MM.1S (cell line): ENCODE measurements around the gene CCDC159.

ENCODE experiments used
- DNase-seq: peaks from one replicate; pipeline ENCODE4 v3.0.0-alpha.2; 2015
- H2AFZ ChIP-seq: fragments of 300-600 bp; sonication (generic); 2 replicates; pipeline ENCODE4 v1.6.0; 2016; ENCODE audit warnings: antibody characterized with exemption, low read length
- H3F3A ChIP-seq: fragments of 300-600 bp; sonication (generic); 2 replicates; pipeline ENCODE4 v1.6.1; 2016; ENCODE audit warnings: mild to moderate bottlenecking, antibody characterized with exemption, low read length, moderate library complexity, mixed read lengths; ENCODE audit not compliant: insufficient read depth
- H3K27ac ChIP-seq: fragments of 300-600 bp; sonication (generic); 2 replicates; pipeline ENCODE4 v1.5.1; 2016; ENCODE audit warnings: mild to moderate bottlenecking, low read length
- H3K27me3 ChIP-seq: fragments of 300-600 bp; sonication (generic); replicated peaks from 2 replicates; pipeline ENCODE4 v1.6.0; 2016; ENCODE audit warnings: low read length; ENCODE audit not compliant: insufficient read depth
- H3K36me3 ChIP-seq: fragments of 300-600 bp; sonication (generic); replicated peaks from 2 replicates; pipeline ENCODE4 v1.6.1; 2016; ENCODE audit warnings: mild to moderate bottlenecking, low read length, mixed read lengths; ENCODE audit not compliant: insufficient read depth
- H3K4me1 ChIP-seq: fragments of 300-600 bp; sonication (generic); 2 replicates; pipeline ENCODE4 v1.6.1; 2016; ENCODE audit warnings: low read length, mixed read lengths
- H3K4me2 ChIP-seq: fragments of 300-600 bp; sonication (generic); 2 replicates; pipeline ENCODE4 v1.6.0; 2016; ENCODE audit warnings: low read depth, low read length
- H3K4me3 ChIP-seq: fragments of 300-600 bp; sonication (generic); 2 replicates; pipeline ENCODE4 v1.5.1; 2016; ENCODE audit warnings: low read length, mixed read lengths
- H3K79me2 ChIP-seq: fragments of 300-600 bp; sonication (generic); 2 replicates; pipeline ENCODE4 v1.6.1; 2016; ENCODE audit warnings: mixed run types, low read length, mixed read lengths
- H3K9ac ChIP-seq: fragments of 300-600 bp; sonication (generic); 2 replicates; pipeline ENCODE4 v1.6.1; 2016; ENCODE audit warnings: low read length, mixed read lengths
- H3K9me2 ChIP-seq: fragments of 300-600 bp; sonication (generic); replicated peaks from 2 replicates; pipeline ENCODE4 v1.6.1; 2016; ENCODE audit warnings: mild to moderate bottlenecking, low read length, mixed read lengths; ENCODE audit not compliant: insufficient read depth
- H3K9me3 ChIP-seq: fragments of 300-600 bp; sonication (generic); replicated peaks from 2 replicates; pipeline ENCODE4 v1.6.1; 2016; ENCODE audit warnings: mild to moderate bottlenecking, low read length, mixed read lengths; ENCODE audit not compliant: insufficient read depth
- H4K20me1 ChIP-seq: fragments of 300-600 bp; sonication (generic); 2 replicates; pipeline ENCODE4 v1.6.1; 2016; ENCODE audit warnings: mild to moderate bottlenecking, low read length, moderate library complexity, mixed read lengths; ENCODE audit not compliant: insufficient read depth
- EZH2 ChIP-seq: fragments of 300-600 bp; sonication (generic); optimal IDR thresholded peaks from 2 replicates; pipeline ENCODE3; 2017; ENCODE audit warnings: low read depth, mild to moderate bottlenecking, antibody characterized with exemption, low read length, mixed read lengths
- EZH2phosphoT487 ChIP-seq: fragments of 300-600 bp; sonication (generic); IDR thresholded peaks from 2 replicates; pipeline ENCODE4 v1.6.1; 2018; ENCODE audit warnings: antibody characterized with exemption, low read length
- TF ChIP-seq, protein P1 (sequence below): fragments of 300-600 bp; sonication (generic); IDR thresholded peaks from 2 replicates; pipeline ENCODE4 v1.5.1; 2016; ENCODE audit warnings: antibody characterized with exemption, low read length, mixed read lengths

Gene CCDC159

DNA sequence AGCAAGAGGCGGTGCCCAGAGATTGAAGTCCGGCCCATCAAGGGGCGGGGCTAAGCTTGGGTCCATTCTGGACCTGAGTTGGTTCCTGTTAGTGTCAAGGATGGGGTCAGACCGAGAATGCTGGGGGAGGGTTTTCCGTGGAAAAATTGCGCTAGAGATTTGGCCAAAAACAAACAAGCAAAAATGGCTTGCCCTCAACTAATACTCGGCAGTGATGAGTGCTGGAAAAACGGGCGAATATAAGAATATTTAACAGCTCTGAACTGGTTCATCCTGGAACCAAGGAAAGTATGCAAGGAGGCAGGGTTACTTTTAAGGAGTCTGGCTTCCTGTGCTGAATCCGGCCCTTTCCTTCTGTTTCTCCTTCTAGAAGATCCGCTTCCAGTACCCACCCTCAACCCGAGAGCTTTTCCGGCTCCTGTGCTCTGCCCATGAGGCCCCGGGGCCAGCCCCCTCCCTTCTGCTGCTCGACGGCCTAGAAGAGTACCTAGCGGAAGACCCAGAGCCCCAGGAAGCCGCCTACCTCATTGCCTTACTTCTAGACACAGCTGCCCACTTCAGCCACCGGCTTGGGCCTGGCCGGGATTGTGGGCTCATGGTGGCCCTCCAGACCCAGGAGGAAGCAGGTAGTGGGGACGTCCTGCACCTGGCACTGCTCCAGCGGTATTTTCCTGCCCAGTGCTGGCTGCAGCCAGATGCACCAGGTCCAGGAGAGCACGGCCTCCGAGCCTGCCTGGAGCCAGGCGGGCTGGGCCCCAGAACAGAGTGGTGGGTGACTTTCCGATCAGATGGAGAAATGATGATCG lies 29.0 kb downstream of the CCDC159 start:
- H3K27me3 ChIP-seq: no peaks in the 10 kb centered on the region

DNA sequence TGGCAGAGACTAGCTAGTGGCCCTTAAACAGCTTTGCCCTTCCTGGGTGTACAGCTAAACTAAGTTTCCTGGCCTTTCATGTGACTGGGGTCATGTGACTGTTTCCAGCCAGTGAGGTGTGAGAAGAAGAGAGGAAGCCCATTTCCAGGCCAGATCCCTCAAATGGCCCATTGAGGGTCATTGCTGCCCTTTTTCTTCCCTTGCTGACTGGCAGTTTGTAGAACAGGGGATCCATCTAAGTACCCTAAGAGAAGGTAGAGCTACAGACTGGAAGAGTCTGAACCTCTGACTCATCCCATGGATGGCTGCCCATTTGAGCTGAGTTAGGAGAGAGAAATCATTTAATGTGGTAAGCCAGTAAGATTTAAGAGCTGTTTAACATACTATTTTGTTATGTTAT lies 30.9 kb downstream of the CCDC159 start:
- Histone ChIP-seq H3K9ac (no peak overlapping the region), H4K20me1 (no peaks in the 10 kb centered on the region), H3K9me3 (no peaks in the 10 kb centered on the region), H3K79me2 (peaks cover 16% of the 10 kb centered on the region), H3K9me2 (no peaks in the 10 kb centered on the region), H2AFZ (peak overlapping the region; percentile 66), H3F3A (peaks cover 20% of the 10 kb centered on the region; the same call in 1 of the 2 replicates), H3K4me3 (no peak overlapping the region), H3K27me3 (no peaks in the 10 kb centered on the region), H3K36me3 (no peaks in the 10 kb centered on the region), H3K4me1 (peaks cover 26% of the 10 kb centered on the region), H3K4me2 (peak overlapping the region; percentile 3; the same call in 1 of the 2 replicates), H3K27ac (no peak overlapping the region)
- DNase-seq: no peak
- TF ChIP-seq EZH2: no peak
- TF ChIP-seq, protein P1, sequence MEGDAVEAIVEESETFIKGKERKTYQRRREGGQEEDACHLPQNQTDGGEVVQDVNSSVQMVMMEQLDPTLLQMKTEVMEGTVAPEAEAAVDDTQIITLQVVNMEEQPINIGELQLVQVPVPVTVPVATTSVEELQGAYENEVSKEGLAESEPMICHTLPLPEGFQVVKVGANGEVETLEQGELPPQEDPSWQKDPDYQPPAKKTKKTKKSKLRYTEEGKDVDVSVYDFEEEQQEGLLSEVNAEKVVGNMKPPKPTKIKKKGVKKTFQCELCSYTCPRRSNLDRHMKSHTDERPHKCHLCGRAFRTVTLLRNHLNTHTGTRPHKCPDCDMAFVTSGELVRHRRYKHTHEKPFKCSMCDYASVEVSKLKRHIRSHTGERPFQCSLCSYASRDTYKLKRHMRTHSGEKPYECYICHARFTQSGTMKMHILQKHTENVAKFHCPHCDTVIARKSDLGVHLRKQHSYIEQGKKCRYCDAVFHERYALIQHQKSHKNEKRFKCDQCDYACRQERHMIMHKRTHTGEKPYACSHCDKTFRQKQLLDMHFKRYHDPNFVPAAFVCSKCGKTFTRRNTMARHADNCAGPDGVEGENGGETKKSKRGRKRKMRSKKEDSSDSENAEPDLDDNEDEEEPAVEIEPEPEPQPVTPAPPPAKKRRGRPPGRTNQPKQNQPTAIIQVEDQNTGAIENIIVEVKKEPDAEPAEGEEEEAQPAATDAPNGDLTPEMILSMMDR: no peak
- no peak for TF ChIP-seq EZH2phosphoT487

More for the DNA sequence above, 29.0 kb downstream of the CCDC159 start:
- H4K20me1 ChIP-seq: no peaks in the 10 kb centered on the region
- H3K9ac ChIP-seq: peak overlapping the region; percentile 57
- peaks cover 25% of the 10 kb centered on the region for H3K4me1 ChIP-seq
- H3K9me2 ChIP-seq: no peaks in the 10 kb centered on the region
- peak overlapping the region; percentile 22; the same call in 1 of the 2 replicates for H3K27ac ChIP-seq
- no peaks in the 10 kb centered on the region for H3K9me3 ChIP-seq
- TF ChIP-seq, protein P1: no peak
- TF ChIP-seq EZH2phosphoT487 (no peak), EZH2 (no peak)
- H2AFZ ChIP-seq: peak overlapping the region; percentile 17
- peaks cover 4% of the 10 kb centered on the region; the same call in 1 of the 2 replicates for H3F3A ChIP-seq
- peak; percentile 62 for DNase-seq
- H3K4me3 ChIP-seq: peak overlapping the region; percentile 84
- H3K4me2 ChIP-seq: peak overlapping the region; percentile 69
- peaks cover 16% of the 10 kb centered on the region for H3K79me2 ChIP-seq
- H3K36me3 ChIP-seq: no peaks in the 10 kb centered on the region

DNA sequence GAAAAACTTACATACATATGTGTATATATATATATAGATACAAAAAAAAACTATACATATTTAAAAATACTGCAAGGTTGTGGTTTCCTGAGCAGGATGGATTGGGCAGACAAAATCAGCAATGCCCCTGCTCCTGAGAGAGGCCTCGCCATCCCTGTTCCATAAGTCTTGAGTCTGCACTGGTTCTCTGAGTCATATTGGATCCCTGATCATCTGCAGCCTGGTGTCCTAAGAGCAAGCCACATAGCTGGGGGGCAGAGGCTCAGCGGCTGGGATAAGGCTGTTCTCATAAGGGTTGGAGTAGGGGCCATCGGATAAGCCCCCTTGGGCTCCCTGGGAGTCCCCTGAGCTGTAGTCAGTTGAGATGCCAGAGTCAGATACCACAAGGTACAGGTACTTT lies 31.4 kb downstream of the CCDC159 start:
- no peak overlapping the region for H3K27ac ChIP-seq
- H2AFZ ChIP-seq: no peak overlapping the region
- no peak overlapping the region for H3K4me3 ChIP-seq
- H3K9ac ChIP-seq: no peak overlapping the region
- peaks cover 20% of the 10 kb centered on the region; the same call in 1 of the 2 replicates for H3F3A ChIP-seq
- peaks cover 16% of the 10 kb centered on the region for H3K79me2 ChIP-seq
- no peaks in the 10 kb centered on the region for H4K20me1 ChIP-seq
- H3K36me3 ChIP-seq: no peaks in the 10 kb centered on the region
- DNase-seq: no peak
- H3K27me3 ChIP-seq: peaks cover under 1% of the 10 kb centered on the region
- TF ChIP-seq EZH2phosphoT487 (no peak), EZH2 (no peak)
- TF ChIP-seq, protein P1: no peak
- no peak overlapping the region for H3K4me2 ChIP-seq
- H3K9me2 ChIP-seq: no peaks in the 10 kb centered on the region
- H3K4me1 ChIP-seq: peaks cover 26% of the 10 kb centered on the region
- H3K9me3 ChIP-seq: no peaks in the 10 kb centered on the region
